NAMALWA (cell line): ENCODE data around the gene ZBTB47.
A peak's percentile ranks its signal among the peaks of the same experiment; 100 is the strongest.

Experiments used
- DNase-seq: peaks from one replicate; pipeline ENCODE4 v3.0.0-alpha.2; 2015; ENCODE audit warnings: low spot score

ZBTB47 gene

GRCh38 chr3:42653560-42654330 lies at the start of gene ZBTB47:
Gene ZBTB47, plus strand, starts transcription at chr3:42653697. Its CDS starts 4,659 bp downstream, at chr3:42658356.
- DNase-seq = no peak

GRCh38 chr3:42605546-42606173 lies 47.8 kb upstream of the ZBTB47 start:
- DNase-seq = no peak

DNA sequence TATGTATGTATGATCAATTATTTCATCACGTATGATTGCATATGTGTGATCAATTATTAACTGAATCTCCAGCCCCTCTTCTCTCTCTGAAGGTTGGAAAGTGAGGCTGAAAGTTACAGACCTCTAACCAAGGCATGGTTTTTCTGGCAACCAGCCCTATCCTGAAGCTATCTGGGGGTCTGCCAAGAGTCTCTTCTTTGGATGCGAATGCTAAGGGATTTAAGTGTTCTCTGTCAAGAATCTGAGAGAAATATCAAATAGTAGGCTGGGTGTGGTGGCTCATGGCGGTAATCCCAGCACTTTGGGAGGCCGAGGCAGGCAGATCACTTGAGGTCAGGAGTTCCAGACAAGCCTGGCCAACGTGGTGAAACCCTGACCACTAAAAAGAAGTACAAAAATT lies 44.9 kb upstream of the ZBTB47 start:
- no peak for DNase-seq

DNA sequence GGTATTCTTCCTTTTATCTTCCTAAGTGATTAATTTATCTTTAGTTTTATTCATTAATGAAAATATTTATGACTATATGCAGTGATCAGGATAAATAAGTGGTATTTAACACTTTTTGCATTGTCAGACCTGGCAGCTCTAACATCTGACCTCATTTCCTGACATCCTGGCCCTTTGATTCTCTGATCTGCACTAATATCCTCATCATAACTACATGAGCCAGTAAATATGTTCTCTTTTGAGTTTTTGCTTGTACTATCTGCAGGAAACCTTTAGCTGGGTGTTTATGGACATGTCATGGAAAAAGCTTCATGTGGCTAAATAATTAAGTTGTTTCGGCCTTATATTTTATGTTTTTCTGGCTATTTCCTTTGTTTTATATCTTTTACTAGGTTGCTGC lies 42.5 kb upstream of the ZBTB47 start:
- no peak for DNase-seq

GRCh38 chr3:42612217-42612616 lies 41.3 kb upstream of the ZBTB47 start:
- DNase-seq = no peak

DNA sequence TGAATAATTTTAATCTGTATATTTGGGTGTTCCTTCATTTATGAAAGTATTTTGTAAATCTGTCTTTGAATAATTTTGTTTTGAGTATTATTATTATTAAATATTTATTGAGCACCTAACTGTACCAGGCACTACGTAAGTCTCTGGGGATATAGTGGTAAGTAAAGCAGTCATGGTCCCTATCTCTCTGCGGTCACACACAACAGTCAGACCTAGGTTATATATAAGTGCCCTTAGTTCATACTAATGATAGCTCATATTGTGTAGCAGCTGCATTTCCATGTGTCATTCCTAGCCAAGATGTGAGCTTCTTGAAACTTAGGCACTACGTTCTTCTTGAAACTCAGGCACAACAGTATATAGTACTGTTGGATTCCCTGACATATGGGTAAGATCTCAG lies 40.6 kb upstream of the ZBTB47 start:
- DNase-seq = no peak

DNA sequence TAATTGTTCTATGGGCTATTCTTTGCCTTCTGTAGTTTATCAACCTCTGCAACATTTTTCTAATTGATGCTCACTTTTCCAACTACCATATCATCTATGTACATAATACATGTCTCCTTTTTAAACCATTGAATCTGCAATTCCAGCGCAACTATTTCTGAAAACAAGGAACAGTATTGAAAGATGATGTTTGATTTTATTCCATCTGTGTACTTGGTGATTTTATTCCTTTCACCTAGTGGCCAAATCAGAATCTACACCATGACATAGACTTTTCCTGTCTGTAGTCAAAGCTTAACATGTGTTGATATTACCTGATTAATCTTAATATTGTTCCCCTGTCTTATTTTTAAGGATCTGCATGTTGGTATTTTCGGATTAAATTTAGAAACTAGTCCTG lies 40.0 kb upstream of the ZBTB47 start:
- peak; percentile 51 for DNase-seq

DNA sequence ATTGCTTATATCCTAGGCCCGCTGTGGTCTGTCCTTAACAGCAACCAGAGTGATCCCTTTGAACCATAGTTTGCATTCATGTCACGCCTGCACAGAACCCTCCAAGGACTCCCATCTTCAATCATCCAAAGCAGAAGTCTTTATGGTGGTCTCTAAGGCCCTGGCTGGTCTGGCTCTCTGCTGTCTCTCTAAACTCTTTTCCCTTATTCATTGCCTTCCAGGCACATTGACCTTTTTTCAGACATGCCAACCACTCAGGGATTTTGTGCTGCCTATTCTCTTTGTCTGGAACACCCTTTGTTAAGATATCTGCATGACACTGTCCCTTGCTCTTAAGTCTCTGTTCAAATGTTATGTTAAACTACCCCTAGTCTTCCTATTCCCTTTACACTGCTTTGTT lies 21.9 kb upstream of the ZBTB47 start:
- DNase-seq = no peak

DNA sequence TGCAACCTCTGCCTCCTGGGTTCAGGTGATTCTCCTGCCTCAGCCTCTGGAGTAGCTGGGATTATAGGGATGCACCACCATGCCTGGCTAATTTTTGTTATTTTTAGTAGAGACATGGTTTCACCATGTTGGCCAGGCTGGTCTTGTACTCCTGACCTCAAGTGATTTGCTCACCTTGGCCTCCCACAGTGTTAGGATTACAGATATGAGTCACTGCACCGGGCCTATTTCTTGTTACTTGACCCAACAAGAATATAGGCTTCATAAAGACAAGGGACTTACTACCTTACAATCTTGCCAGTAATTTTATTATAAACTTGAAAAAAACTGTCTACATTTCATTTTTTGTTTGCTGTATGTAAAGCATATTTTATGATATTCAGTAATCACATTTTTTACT lies 21.4 kb upstream of the ZBTB47 start:
- DNase-seq = no peak

GRCh38 chr3:42633544-42633943 lies 20.0 kb upstream of the ZBTB47 start:
- DNase-seq = no peak

- peak; percentile 55 for DNase-seq
Measured at GRCh38 chr3:42635111-42635510, 18.4 kb upstream of the ZBTB47 start.

DNA sequence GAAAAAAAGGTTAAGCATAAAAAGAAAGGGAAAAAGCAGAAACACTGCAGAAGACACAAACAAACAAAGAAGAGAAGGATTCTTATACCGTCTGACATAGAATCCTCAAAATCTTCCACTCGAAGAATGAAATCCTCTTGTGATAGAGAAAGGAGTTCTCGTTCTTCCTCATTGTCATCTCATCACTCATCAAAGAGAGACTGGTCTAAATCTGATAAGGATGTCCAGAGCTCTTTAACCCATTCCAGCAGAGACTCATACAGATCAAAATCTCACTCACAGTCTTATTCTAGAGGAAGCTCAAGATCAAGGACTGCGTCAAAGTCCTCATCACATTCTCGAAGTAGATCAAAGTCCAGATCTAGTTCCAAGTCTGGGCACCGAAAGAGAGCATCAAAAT lies 16.5 kb upstream of the ZBTB47 start:
- DNase-seq = no peak

- no peak for DNase-seq
Measured at GRCh38 chr3:42638339-42638842, 15.1 kb upstream of the ZBTB47 start.

DNA sequence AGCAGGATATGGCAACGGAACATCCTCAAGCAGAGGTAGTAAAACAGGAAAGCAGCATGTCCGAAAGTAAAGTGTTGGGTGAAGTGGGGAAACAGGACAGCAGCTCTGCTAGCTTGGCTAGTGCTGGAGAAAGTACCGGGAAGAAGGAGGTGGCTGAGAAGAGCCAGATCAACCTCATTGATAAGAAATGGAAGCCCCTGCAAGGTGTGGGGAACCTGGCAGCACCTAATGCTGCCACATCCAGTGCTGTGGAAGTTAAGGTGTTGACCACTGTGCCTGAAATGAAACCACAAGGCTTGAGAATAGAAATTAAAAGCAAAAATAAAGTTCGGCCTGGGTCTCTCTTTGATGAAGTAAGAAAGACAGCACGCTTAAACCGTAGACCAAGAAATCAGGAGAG lies 14.3 kb upstream of the ZBTB47 start:
- DNase-seq = no peak

DNA sequence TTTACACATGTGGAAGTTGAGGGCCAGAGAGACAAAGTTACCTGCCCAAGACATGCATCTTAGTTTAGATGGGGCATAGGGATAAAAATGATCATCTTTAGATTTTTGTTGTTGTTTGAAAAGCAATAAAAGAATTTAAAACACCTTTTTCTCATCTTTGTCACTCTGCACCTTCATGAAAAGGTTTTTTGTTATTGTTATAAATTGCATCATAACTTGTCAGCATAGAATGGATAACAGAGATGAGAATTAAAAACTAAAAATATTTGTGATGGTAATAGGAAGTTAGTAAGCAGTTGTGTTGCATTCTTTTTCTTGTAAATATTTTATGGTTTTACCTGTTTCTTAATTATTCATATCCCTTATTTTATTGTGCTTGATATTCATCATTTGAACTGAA lies 13.4 kb upstream of the ZBTB47 start:
- DNase-seq = no peak

DNA sequence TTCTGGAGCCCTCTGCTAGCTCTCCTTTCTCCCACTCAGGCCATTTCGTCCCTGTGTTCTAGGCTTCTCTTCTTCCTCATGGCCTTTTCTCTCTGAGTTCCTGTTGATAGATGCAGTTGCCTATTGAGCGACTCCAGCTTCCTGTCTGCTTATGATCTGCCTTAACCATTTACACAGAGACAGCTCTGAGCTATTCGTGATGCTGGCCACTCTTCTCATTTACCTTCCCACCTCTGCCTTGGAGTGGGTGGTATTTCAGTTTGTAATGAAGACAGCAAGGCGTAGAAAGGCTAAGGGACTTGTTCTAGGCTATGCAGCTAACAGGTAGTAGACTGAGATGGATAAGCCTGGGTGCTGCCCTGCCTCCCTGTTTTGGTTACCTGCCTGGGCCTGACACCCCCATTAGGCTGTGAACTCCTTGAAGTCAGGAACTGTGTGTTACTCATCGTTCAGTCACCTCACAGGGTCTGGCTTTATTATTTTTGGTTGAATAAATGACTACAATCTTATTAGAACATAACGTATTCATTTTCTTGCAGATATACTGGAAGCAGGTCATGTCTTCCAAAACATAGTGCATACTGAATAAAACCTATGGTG lies 12.6 kb upstream of the ZBTB47 start:
- DNase-seq = no peak

DNA sequence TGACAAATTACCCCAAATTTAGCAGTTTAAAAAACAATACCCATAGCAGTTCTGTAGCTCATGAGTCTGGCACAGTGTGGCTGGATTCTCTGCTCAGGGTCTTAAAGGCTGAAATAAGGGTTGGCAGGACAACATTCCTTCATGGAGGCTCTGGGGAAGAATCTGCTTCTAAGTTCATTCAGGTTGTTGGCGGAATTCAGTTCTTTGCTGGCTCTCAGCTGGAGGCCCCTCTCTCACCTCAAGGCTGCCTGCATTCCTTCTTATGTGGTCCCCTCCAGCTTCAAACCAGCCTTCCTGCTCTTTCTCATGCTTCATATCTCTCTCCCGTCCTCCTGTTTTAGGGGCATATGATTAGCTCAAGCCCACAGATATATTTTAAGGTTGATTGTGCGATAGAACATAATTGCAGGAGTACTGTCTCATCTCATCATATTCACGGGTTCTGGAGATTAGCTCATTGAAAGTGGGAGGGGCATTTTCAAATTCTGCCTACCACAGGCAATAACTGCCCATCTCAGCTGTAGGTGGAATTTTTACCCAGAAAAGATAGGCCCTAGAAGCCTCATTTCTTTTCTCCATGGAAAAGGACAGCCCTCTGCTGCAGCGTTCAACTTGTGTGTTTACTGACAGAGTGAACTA lies 5.6 kb upstream of the ZBTB47 start:
- DNase-seq = no peak

- DNase-seq = no peak
Measured at GRCh38 chr3:42649006-42649405, 4.5 kb upstream of the ZBTB47 start.

DNA sequence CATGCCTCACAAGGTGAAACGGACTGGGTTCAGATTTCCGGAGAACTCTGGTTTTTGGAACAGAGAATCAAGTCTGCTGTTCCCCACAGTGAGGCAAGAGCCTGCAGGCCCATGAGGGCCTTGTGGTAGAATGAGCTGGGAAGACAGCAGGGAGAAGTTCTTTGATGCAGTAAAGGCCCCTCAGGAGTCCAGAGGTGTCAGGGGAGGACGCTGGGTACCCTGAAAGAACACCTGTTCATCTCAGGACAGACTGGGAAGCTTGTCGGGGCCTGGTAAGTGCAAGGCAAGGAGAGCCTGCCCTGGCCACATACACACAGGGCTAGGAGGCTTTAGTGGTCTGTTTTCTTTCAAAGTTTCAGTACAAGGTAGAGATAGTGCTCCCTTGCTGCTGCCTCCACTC lies 3.7 kb upstream of the ZBTB47 start:
- no peak for DNase-seq

GRCh38 chr3:42651248-42652091 lies 2.0 kb upstream of the ZBTB47 start:
- DNase-seq = no peak

DNA sequence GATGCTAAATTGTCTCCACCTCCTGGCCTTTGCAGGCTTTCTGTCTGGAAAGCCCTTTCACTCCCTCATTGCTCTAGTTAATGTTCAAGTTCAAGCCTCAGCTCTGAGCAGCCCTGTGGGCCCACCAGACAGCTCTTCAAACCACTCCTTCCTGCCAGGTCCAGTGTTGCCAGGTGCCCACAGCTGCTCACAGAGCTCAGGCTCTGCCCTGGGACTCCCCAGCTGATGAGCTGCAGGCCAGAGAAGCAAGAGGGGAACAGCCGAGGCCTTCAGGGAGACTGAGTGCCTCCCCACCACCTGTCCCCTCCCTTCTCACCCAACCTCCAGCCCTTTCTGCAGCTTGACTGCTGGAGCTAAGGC lies 1.3 kb upstream of the ZBTB47 start:
- peak; percentile 11 for DNase-seq
